ENCODE results near the gene WWC1. TPM values are rescaled to one million over a fixed set of nuclear protein-coding genes. Genes with fewer than 3 reads are reported as not detected.

Gene WWC1
- total RNA-seq, 1 experiment from 2014 or later = 52.6 TPM

- Histone ChIP-seq H3K9ac (ENCODE audit: low read length) (no peak overlapping the region), H3K4me3 (replicated peaks in 1 of 2; ENCODE audit: low read depth in 1 of 2, low read length in 2 of 2) (no peak overlapping the region), H3K27ac (ENCODE audit: low read depth, low read length) (no peak overlapping the region), H3K36me3 (ENCODE audit: control insufficient read depth in 1 of 2, insufficient read depth in 2 of 2, low read length in 2 of 2) (no peaks in the 10 kb centered on the region; a peak in 1 of 4 replicates), H3K27me3 (ENCODE audit: insufficient read depth, low read length) (no peaks in the 10 kb centered on the region), H3K9me2 (ENCODE audit: insufficient read depth) (no peaks in the 10 kb centered on the region), H3K4me1 (ENCODE audit: control insufficient read depth in 1 of 2, insufficient read depth in 2 of 2, low read length in 2 of 2) (peaks cover 56 to 85% of the 10 kb centered on the region in 2 experiments), H3K4me2 (ENCODE audit: low read length) (peak overlapping the region; percentile 68), H3K79me2 (ENCODE audit: insufficient read depth, low read length) (peaks cover 84% of the 10 kb centered on the region), H2AFZ (ENCODE audit: low read depth, low read length, poor library complexity, severe bottlenecking) (no peak overlapping the region), H4K20me1 (ENCODE audit: insufficient read depth) (peaks cover 6% of the 10 kb centered on the region; the same call in 1 of the 2 replicates), H3K9me3 (ENCODE audit: control insufficient read depth in 1 of 2, insufficient read depth in 1 of 2, low read depth in 1 of 2, low read length in 2 of 2) (no peaks in the 10 kb centered on the region)
- POLR2A ChIA-PET = no interaction called here
- BruUV-seq (replicated peaks) = no TSS peak
- CTCF ChIA-PET = no interaction called here
- intact Hi-C loops (cut with micrococcal nuclease) = no loop called here
- DNase-seq (ENCODE audit: low read depth, low spot score) = no peak
- TF ChIP-seq TCF7L2 (IDR thresholded peaks at IDR 0.05; ENCODE audit: borderline replicate concordance, extremely low read depth, insufficient read depth, insufficient read length) (no peak), CBX3 (IDR thresholded peaks at IDR 0.05; ENCODE audit: low read depth) (no peak), POLR2AphosphoS5 (IDR thresholded peaks at IDR 0.05; ENCODE audit: low read depth, low read length) (no peak), ZNF274 (IDR thresholded peaks at IDR 0.05; ENCODE audit: low read depth, low read length) (no peak), EZH2phosphoT487 (IDR thresholded peaks at IDR 0.05; ENCODE audit: borderline replicate concordance) (no peak), CEBPB (IDR thresholded peaks at IDR 0.05; ENCODE audit: low read depth) (no peak), SRF (IDR thresholded peaks at IDR 0.05; ENCODE audit: low read depth) (no peak), CTCF (IDR thresholded peaks at IDR 0.05 in 2 of 3, conservative IDR thresholded peaks at IDR 0.05 in 1 of 3; ENCODE audit: borderline replicate concordance in 1 of 3, insufficient read depth in 1 of 3, low read depth in 2 of 3, low read length in 2 of 3) (no peak), MAX (IDR thresholded peaks at IDR 0.05) (no peak), ZFX (IDR thresholded peaks at IDR 0.05) (no peak), REST (IDR thresholded peaks at IDR 0.05; ENCODE audit: low read depth) (no peak), EGR1 (IDR thresholded peaks at IDR 0.05; ENCODE audit: low read depth) (no peak), EZH2 (IDR thresholded peaks at IDR 0.05) (no peak), SIN3A (IDR thresholded peaks at IDR 0.05; ENCODE audit: low read depth) (no peak), POLR2A (IDR thresholded peaks at IDR 0.05; ENCODE audit: borderline replicate concordance, extremely low read depth, insufficient read depth, insufficient read length) (no peak), RAD21 (IDR thresholded peaks at IDR 0.05; ENCODE audit: low read depth) (no peak)
- TF ChIP-seq, protein P1, sequence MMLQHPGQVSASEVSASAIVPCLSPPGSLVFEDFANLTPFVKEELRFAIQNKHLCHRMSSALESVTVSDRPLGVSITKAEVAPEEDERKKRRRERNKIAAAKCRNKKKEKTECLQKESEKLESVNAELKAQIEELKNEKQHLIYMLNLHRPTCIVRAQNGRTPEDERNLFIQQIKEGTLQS (IDR thresholded peaks at IDR 0.05) = no peak
- RAD21 ChIA-PET (ENCODE audit: low non-redundant PET in 1 of 2, low total read pairs in 2 of 2, uncharacterized antibody in 2 of 2, unreplicated experiment in 2 of 2) = no interaction called here
- no peak for ATAC-seq
Measured at GRCh38 chr5:168299372-168299771, 7.9 kb downstream of the WWC1 start.
